DMS153 (cell line): Measurements from ENCODE around the gene UROS.

Source experiments
- DNase-seq: peaks from one replicate; lab custom pipeline; 2025; lab: John Stamatoyannopoulos, UW

Gene UROS

GRCh38 chr10:125788156-125789034 is 34.7 kb downstream of the UROS start:
- DNase-seq: peak; percentile 2

GRCh38 chr10:125785791-125786190 is 37.3 kb downstream of the UROS start:
- no peak for DNase-seq

DNA sequence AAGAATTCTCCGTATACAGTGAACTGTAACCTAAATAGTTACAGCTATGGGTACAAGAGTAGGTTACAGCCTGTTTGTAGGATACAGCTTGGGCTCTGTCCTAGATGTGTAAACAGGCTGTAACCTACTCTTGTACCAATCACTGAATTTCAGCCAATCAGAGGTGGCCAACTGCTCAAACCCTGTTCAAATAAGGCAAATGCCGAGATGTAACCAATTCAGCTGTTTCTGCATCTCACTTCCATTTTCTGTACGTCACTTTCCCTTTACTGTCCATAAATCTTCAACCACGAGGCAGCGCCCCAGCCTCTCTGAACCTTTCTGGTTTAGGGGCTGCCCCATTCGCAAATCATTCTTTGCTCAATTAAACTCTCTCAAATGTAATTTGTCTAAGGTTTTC is 39.1 kb downstream of the UROS start:
- no peak for DNase-seq

GRCh38 chr10:125783408-125783807 is 39.6 kb downstream of the UROS start:
- no peak for DNase-seq

GRCh38 chr10:125782616-125783015 is 40.4 kb downstream of the UROS start:
- DNase-seq: no peak

DNA sequence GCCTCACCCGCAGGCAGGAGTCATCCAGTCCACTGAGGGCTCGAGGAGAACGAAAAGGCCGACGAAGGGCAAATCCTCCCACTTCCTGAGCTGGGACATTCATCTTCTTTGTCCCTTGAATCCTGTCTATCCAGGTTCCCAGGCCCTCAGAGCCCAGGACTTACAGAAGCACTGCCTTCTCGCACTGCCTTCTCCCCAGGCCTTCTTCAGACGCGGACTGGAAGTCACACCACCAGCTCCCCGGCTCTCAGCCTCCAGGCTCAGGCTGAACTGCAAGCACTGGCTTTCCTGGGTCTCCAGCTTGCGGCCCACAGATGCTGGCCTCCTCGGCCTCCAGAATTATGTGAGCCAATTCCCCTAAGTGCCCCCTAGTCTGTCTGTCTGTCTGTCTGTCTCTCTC is 41.0 kb downstream of the UROS start:
- no peak for DNase-seq

DNA sequence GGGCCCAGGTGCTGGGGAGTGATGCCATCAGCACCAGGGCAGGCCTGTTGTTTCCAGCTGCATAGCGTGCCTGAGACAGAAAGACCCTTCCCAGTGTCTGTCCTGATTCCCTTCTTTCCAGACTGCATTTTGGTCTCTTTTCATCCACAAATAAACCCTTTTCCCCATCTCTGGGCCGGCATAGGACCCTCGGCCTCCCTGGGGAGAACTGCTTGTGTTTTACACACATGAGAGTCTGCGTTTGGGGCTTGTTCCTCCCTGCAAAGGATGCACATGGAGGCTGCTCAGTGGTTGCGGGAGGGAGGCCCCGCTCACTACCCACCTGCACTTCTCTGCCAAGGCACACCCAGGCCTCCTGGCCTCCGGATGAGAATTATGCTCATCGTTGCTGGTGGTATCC is 41.7 kb downstream of the UROS start:
- no peak for DNase-seq

GRCh38 chr10:125779403-125780327 is 43.4 kb downstream of the UROS start:
- DNase-seq: no peak

- DNase-seq: no peak
These were observed 44.5 kb downstream of the UROS start for GRCh38 chr10:125778556-125778955.

DNA sequence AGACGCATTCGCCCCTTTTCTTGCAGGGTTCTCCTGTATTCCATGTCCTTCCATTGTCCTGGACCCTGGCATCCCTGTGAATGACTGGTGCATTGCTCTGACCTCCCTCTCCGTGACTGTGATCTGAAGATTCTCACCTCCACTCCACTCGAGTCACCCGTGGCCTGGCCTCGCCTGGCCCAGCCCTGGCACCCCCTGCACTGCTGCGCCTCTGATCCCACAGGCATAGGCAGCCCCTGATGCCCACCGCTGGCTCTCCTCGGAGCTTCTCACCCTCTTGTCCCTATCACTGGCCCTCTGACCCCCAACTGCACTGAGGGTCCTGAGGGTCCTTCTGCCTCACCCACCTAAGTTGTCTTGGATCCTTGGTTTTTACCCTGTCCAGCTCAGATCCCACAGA is 45.3 kb downstream of the UROS start:
- no peak for DNase-seq

GRCh38 chr10:125775491-125776106 is 47.5 kb downstream of the UROS start, which contains the start of gene MMP21:
Gene MMP21, minus strand, starts transcription at chr10:125775821. Its CDS starts 0 bp downstream, at chr10:125775821.
- DNase-seq: no peak

GRCh38 chr10:125774581-125775191 is 48.4 kb downstream of the UROS start:
- DNase-seq: no peak

DNA sequence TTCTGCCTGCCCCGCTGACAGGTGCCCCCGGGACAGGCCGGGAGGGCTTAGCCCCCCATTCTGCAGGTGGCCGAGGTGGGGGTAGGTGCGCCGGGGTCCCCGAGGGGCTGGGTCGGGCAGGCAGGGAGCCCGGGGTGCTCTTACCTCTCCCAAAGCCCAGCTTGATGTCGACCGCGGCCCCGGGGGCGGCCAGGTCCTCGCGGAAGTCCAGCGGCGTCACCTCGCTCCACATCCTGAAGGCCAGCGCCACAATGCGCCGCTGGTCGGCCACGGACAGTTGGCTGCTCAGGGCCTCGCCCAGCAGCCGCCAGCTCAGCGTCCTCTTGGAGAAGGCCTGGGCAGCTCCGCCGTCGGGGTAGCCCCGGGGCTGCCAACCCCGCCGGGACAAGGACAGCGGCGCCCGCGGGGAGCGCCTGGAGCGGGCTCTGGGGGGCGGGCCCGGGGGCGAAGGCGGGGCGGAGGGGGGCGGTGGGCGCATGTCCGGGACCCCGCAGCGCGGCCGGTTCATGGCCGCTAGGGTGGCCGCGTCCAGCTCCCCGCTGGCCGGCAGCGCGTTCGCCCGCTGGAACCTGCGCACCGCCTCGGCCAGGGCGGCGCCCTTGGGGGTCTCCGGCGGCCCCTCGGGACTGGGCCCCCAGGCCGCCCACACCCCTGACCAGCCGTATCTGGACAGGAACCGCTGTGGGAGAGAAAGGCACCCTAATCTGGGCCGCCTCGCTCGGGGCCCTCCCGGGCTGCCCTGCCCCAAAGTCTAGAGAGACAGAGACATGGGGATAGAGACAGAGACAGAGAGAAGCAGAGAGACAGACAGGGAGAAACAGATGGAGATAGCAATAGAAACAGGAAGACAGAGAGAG is 49.1 kb downstream of the UROS start:
- DNase-seq: no peak

DNA sequence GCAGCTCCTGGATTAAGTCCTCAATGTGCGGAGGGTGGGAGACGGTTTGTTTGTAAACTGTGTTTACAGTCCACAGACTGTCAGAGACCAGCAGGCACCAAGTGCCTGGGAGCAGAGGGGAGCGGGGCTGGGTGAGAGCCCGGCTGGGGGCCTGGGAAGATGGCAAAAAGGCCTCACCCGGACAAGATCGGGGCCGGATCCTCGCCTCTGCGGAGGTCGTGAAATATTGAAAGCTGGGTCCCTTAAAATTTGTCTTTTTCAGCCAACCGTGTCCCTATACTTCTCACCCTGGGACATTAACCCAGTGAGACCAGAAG is 50.2 kb downstream of the UROS start:
- no peak for DNase-seq

DNA sequence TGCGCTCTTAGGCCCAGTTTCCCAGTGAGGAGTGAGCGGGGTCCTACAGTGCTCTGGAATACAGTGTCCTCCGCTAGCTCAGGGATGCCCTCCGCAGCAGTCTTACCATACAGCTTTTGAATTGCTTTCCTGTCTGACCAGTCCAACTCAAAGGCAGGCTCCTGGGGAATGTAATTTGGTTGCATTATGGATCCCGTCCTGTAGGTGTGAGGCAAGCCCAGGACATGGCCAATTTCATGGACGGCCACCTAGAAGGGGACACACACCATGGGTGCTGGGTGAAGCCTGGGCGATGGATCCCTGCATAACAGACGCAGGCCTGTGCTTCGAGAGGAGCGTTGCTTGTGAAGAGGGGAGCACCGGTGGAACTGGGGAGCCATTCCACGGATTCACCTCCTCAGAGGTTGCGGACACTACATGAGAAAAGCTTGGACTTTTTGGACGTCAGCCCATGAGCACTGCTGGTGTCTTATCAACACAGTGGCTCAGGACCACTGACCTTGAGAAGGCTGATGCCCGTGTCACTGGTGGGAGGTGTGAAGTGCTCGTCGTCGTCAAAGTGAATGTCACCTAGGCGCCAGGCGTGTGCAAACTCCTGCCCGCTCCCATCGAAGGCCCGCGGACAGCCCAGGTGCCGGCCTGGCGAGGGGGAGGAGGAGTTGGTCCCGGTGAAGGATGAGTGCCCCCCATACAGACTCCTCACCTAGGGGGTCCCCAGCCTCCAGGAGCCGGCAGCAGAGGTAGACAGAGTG is 50.8 kb downstream of the UROS start:
- DNase-seq: no peak

GRCh38 chr10:125770844-125771243 is 52.2 kb downstream of the UROS start:
- no peak for DNase-seq

GRCh38 chr10:125769175-125769574 is 53.9 kb downstream of the UROS start:
- DNase-seq: no peak

GRCh38 chr10:125768219-125768855 is 54.7 kb downstream of the UROS start:
- no peak for DNase-seq

GRCh38 chr10:125766511-125766910 is 56.5 kb downstream of the UROS start:
- no peak for DNase-seq

GRCh38 chr10:125765835-125766234 is 57.2 kb downstream of the UROS start:
- no peak for DNase-seq
